HL-60 (cell line): ENCODE data around the gene C6orf136.

Experiments used
- DNase-seq, 2 experiments: peaks; one replicate each; pipeline ENCODE4 v3.0.0-alpha.2; 2010 to 2020; ENCODE audit warnings: low read depth in 1 of 2, low spot score in 1 of 2
- H3K27ac ChIP-seq: fragments of 250-450 bp; sonication (Bioruptor Pico); replicated peaks from 2 replicates; pipeline ENCODE4 v1.5.1; 2020; ENCODE audit warnings: mild to moderate bottlenecking, moderate library complexity
- H3K27me3 ChIP-seq: fragments of 250-450 bp; sonication (Bioruptor Pico); 2 replicates; pipeline ENCODE4 v1.5.1; 2021; ENCODE audit warnings: mild to moderate bottlenecking, moderate library complexity; ENCODE audit not compliant: insufficient read depth, poor library complexity, severe bottlenecking
- H3K4me3 ChIP-seq: replicated peaks from 2 replicates; pipeline ENCODE4 v1.5.1; 2011; ENCODE audit warnings: mild to moderate bottlenecking, control low read depth, low read length; ENCODE audit not compliant: insufficient read depth
- GABPA ChIP-seq: IDR thresholded peaks from 2 replicates; pipeline ENCODE4 v1.6.1; 2012; ENCODE audit warnings: low read depth
- POLR2AphosphoS5 ChIP-seq: IDR thresholded peaks from 2 replicates; pipeline ENCODE4 v1.6.1; 2012; ENCODE audit warnings: low read depth
- SPI1 ChIP-seq: IDR thresholded peaks from 2 replicates; pipeline ENCODE4 v1.6.1; 2012; ENCODE audit warnings: low read depth, mild to moderate bottlenecking, borderline replicate concordance
- TF ChIP-seq, protein P1 (sequence below): IDR thresholded peaks from 2 replicates; pipeline ENCODE4 v1.6.1; 2012; ENCODE audit warnings: low read depth; ENCODE audit not compliant: insufficient replicate concordance
- TF ChIP-seq, protein P2 (sequence below): IDR thresholded peaks from one replicate; pipeline ENCODE4 v1.5.1; 2011; ENCODE audit warnings: low read length, control low read depth, inconsistent platforms; ENCODE audit not compliant: insufficient read depth

Gene C6orf136

DNA sequence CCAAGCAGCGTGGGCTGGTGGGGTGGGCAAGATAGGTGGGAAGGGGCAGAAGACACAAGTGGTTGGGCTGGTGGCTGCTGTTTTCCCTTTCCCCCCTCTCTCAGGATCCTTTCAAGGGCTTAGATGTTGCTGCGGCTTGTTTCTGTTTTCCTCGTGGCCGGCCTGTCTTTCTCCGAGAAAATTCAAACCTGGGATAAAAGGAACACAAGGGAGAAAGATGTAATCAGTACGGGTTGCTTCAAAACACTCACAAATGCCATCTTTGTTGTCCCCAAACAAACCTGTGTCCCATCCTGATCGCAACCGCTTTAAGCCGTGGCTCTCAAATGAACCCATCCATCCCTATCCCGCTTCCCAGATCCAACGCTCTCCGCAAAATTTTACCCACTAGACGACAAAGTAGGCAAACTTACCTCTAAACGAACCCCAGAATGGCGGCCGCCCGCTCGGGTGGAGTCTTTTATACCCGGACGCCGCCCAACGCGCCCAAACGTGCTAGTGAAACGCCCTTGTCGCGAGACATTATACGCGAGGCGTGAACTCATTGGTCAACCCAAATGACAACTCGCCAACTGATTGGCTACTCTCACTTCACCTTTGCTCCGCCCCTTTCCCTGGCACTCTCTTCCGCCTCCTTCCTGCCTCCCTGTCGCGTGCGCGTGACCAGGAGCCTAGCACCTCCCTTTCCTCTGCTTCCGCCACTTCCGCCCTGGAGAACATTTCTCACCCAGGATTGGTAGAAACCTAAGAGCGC, 29.9 kb upstream of the C6orf136 start, which contains the start of gene PPP1R10:
PPP1R10 (minus strand) TSS at position 433 of the 754 bp plus-strand sequence. CDS start 7,299 bp downstream, outside the sequence.
- Histone ChIP-seq H3K4me3 (peak within 1 kb of the TSS; percentile 83), H3K27ac (peak within 1 kb of the TSS; percentile 99), H3K27me3 (no peaks in the 10 kb centered on the region)
- TF ChIP-seq, protein P1, sequence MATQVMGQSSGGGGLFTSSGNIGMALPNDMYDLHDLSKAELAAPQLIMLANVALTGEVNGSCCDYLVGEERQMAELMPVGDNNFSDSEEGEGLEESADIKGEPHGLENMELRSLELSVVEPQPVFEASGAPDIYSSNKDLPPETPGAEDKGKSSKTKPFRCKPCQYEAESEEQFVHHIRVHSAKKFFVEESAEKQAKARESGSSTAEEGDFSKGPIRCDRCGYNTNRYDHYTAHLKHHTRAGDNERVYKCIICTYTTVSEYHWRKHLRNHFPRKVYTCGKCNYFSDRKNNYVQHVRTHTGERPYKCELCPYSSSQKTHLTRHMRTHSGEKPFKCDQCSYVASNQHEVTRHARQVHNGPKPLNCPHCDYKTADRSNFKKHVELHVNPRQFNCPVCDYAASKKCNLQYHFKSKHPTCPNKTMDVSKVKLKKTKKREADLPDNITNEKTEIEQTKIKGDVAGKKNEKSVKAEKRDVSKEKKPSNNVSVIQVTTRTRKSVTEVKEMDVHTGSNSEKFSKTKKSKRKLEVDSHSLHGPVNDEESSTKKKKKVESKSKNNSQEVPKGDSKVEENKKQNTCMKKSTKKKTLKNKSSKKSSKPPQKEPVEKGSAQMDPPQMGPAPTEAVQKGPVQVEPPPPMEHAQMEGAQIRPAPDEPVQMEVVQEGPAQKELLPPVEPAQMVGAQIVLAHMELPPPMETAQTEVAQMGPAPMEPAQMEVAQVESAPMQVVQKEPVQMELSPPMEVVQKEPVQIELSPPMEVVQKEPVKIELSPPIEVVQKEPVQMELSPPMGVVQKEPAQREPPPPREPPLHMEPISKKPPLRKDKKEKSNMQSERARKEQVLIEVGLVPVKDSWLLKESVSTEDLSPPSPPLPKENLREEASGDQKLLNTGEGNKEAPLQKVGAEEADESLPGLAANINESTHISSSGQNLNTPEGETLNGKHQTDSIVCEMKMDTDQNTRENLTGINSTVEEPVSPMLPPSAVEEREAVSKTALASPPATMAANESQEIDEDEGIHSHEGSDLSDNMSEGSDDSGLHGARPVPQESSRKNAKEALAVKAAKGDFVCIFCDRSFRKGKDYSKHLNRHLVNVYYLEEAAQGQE: peak; percentile 80
- TF ChIP-seq, protein P2, sequence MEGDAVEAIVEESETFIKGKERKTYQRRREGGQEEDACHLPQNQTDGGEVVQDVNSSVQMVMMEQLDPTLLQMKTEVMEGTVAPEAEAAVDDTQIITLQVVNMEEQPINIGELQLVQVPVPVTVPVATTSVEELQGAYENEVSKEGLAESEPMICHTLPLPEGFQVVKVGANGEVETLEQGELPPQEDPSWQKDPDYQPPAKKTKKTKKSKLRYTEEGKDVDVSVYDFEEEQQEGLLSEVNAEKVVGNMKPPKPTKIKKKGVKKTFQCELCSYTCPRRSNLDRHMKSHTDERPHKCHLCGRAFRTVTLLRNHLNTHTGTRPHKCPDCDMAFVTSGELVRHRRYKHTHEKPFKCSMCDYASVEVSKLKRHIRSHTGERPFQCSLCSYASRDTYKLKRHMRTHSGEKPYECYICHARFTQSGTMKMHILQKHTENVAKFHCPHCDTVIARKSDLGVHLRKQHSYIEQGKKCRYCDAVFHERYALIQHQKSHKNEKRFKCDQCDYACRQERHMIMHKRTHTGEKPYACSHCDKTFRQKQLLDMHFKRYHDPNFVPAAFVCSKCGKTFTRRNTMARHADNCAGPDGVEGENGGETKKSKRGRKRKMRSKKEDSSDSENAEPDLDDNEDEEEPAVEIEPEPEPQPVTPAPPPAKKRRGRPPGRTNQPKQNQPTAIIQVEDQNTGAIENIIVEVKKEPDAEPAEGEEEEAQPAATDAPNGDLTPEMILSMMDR: no peak
- TF ChIP-seq POLR2AphosphoS5 (peak; percentile 98; the same call in 1 of the 2 replicates), GABPA (peak; percentile 86), SPI1 (peak; percentile 85)
- peak; percentile 100 for DNase-seq

DNA sequence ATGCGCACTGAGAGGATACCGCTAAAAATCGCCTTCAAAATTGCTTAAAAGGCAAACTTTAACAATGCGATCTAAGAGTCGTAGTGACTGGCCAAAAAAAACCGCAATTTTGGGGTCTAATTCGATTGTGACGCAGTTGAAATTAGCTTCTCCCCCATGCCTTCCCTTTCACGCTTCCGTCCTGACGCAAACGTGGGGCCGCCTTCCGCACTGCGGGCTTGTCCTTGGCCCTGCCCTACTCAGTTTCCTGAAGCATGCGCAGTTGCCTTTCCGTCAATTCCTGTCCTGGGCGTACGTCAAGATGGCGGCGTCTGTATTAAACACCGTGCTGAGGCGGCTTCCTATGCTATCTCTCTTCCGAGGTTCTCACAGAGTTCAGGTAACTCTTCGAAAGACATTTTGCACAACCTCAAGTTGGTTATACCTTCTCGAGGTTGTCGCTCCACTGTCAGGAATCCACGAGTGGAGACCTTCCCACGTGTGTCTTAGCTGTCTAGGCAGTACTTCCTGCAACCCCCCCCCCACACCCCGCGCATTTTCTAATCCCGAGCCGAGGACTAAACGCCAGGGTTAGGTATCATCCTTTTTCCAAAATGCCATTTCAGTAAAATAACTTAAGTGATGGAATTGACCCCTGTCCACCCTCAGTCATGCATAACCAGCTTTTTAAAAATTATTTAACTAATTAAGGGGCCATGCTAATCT, 29.2 kb upstream of the C6orf136 start, which contains the start of gene MRPS18B:
MRPS18B (plus strand) TSS at position 276 of the 705 bp plus-strand sequence; CDS start at position 302, 26 bp downstream.
- TF ChIP-seq POLR2AphosphoS5 (peak; percentile 95), SPI1 (peak; percentile 35; the same call in 1 of the 2 replicates), GABPA (peak; percentile 48; the same call in 1 of the 2 replicates)
- TF ChIP-seq, protein P1: peak; percentile 75
- TF ChIP-seq, protein P2: no peak
- peak; percentile 98 to 99 for DNase-seq
- Histone ChIP-seq H3K27me3 (no peaks in the 10 kb centered on the region), H3K27ac (peak within 1 kb of the TSS; percentile 99), H3K4me3 (peak within 1 kb of the TSS; percentile 83)

DNA sequence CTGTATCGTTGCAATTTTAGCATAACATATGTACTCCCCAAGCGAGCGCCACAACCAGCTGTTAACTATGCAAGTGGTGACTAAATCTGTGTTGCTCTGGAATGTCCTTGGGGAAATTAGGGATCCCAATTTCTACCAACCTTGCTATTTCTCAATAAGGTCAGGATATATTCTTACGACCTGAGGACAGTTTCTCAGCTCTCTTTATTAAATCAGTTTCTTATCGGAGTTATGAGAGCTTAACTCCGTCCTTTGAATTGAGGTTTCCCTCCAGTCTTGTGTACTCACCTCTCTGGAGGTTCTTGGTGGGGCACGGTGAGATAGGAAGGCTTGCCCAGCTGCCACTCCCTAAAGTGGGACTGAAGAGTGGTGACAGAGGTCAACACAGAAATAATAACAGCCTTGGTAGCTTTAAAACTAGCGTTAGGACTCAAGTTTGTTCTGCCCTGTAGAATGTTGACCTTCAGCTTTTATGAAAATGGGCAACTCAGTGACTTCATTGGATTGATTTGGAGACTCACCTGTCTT, 28.6 kb upstream of the C6orf136 start:
- Histone ChIP-seq H3K27me3 (no peaks in the 10 kb centered on the region), H3K4me3 (peak overlapping the region; percentile 49), H3K27ac (peak overlapping the region; percentile 99)
- DNase-seq: no peak
- no peak for TF ChIP-seq SPI1
- TF ChIP-seq, protein P1: no peak
- TF ChIP-seq POLR2AphosphoS5: no peak
- TF ChIP-seq, protein P2: no peak
- no peak for TF ChIP-seq GABPA
